ENCODE results near the gene CNTN1. TPM values are rescaled to one million over a fixed set of nuclear protein-coding genes. Genes with fewer than 3 reads are reported as not detected.

The CNTN1 gene
- total RNA-seq, 1 donor = 0.36 TPM

- Histone ChIP-seq H3K4me3 (ENCODE audit: insufficient read depth, low read length) (no peak overlapping the region), H3K36me3 (ENCODE audit: insufficient read depth, low read length) (no peaks in the 10 kb centered on the region), H3K27ac (ENCODE audit: low read depth, low read length) (no peak overlapping the region), H3K4me2 (ENCODE audit: insufficient read depth, low read length) (no peak overlapping the region), H3K27me3 (ENCODE audit: insufficient read depth, low read length) (no peaks in the 10 kb centered on the region), H3K79me2 (ENCODE audit: insufficient read depth, low read length) (no peaks in the 10 kb centered on the region), H4K20me1 (ENCODE audit: insufficient read depth, low read length) (no peaks in the 10 kb centered on the region), H3K4me1 (ENCODE audit: insufficient read depth, low read length) (no peaks in the 10 kb centered on the region), H3K9me3 (ENCODE audit: low read depth, low read length) (no peaks in the 10 kb centered on the region), H2AFZ (ENCODE audit: low read length) (no peak overlapping the region)
- no peak for DNase-seq (ENCODE audit: insufficient read length, low spot score, missing footprints)
- no peak for TF ChIP-seq CTCF (IDR thresholded peaks at IDR 0.05; ENCODE audit: extremely low read depth, low read depth, low read length)
These were observed 26.7 kb downstream of the CNTN1 start for GRCh38 chr12:40718878-40719372.

- H3K27me3 ChIP-seq (ENCODE audit: insufficient read depth, low read length) = no peaks in the 10 kb centered on the region
- H3K27ac ChIP-seq (ENCODE audit: low read depth, low read length) = no peak overlapping the region
- DNase-seq (ENCODE audit: insufficient read length, low spot score, missing footprints) = no peak
These were observed 30.8 kb downstream of the CNTN1 start for GRCh38 chr12:40723001-40723400.

GRCh38 chr12:40726366-40726765, 34.1 kb downstream of the CNTN1 start:
- H3K4me2 ChIP-seq (ENCODE audit: insufficient read depth, low read length) = no peak overlapping the region
- no peaks in the 10 kb centered on the region for H3K4me1 ChIP-seq (ENCODE audit: insufficient read depth, low read length)
- no peaks in the 10 kb centered on the region for H3K9me3 ChIP-seq (ENCODE audit: low read depth, low read length)
- no peaks in the 10 kb centered on the region for H4K20me1 ChIP-seq (ENCODE audit: insufficient read depth, low read length)
- no peak for DNase-seq (ENCODE audit: insufficient read length, low spot score, missing footprints)
- H3K79me2 ChIP-seq (ENCODE audit: insufficient read depth, low read length) = no peaks in the 10 kb centered on the region
- H3K27me3 ChIP-seq (ENCODE audit: insufficient read depth, low read length) = no peaks in the 10 kb centered on the region
- no peak overlapping the region for H3K4me3 ChIP-seq (ENCODE audit: insufficient read depth, low read length)
- H3K36me3 ChIP-seq (ENCODE audit: insufficient read depth, low read length) = no peaks in the 10 kb centered on the region
- TF ChIP-seq CTCF (IDR thresholded peaks at IDR 0.05; ENCODE audit: extremely low read depth, low read depth, low read length) = no peak
- H2AFZ ChIP-seq (ENCODE audit: low read length) = no peak overlapping the region
- H3K27ac ChIP-seq (ENCODE audit: low read depth, low read length) = no peak overlapping the region

More at GRCh38 chr12:40723001-40723400, 30.8 kb downstream of the CNTN1 start:
- Histone ChIP-seq H3K79me2 (ENCODE audit: insufficient read depth, low read length) (no peaks in the 10 kb centered on the region), H3K4me3 (ENCODE audit: insufficient read depth, low read length) (no peak overlapping the region), H3K9me3 (ENCODE audit: low read depth, low read length) (no peaks in the 10 kb centered on the region), H2AFZ (ENCODE audit: low read length) (no peak overlapping the region), H3K4me1 (ENCODE audit: insufficient read depth, low read length) (no peaks in the 10 kb centered on the region), H4K20me1 (ENCODE audit: insufficient read depth, low read length) (no peaks in the 10 kb centered on the region), H3K4me2 (ENCODE audit: insufficient read depth, low read length) (no peak overlapping the region), H3K36me3 (ENCODE audit: insufficient read depth, low read length) (no peaks in the 10 kb centered on the region)
- no peak for TF ChIP-seq CTCF (IDR thresholded peaks at IDR 0.05; ENCODE audit: extremely low read depth, low read depth, low read length)

- Histone ChIP-seq H3K79me2 (ENCODE audit: insufficient read depth, low read length) (no peaks in the 10 kb centered on the region), H3K4me3 (ENCODE audit: insufficient read depth, low read length) (no peak overlapping the region), H2AFZ (ENCODE audit: low read length) (no peak overlapping the region), H4K20me1 (ENCODE audit: insufficient read depth, low read length) (no peaks in the 10 kb centered on the region), H3K27ac (ENCODE audit: low read depth, low read length) (no peak overlapping the region), H3K4me2 (ENCODE audit: insufficient read depth, low read length) (no peak overlapping the region), H3K36me3 (ENCODE audit: insufficient read depth, low read length) (no peaks in the 10 kb centered on the region), H3K27me3 (ENCODE audit: insufficient read depth, low read length) (no peaks in the 10 kb centered on the region), H3K4me1 (ENCODE audit: insufficient read depth, low read length) (no peaks in the 10 kb centered on the region), H3K9me3 (ENCODE audit: low read depth, low read length) (no peaks in the 10 kb centered on the region)
- DNase-seq (ENCODE audit: insufficient read length, low spot score, missing footprints) = no peak
- no peak for TF ChIP-seq CTCF (IDR thresholded peaks at IDR 0.05; ENCODE audit: extremely low read depth, low read depth, low read length)
These were observed 35.7 kb downstream of the CNTN1 start for GRCh38 chr12:40727774-40728483.
